PC-9 (cell line): ENCODE results near the gene TBC1D9B.

Experiments
- EZH2 ChIP-seq: fragments of 200-600 bp; sonication (generic); IDR thresholded peaks from 2 replicates; pipeline ENCODE4 v1.8.0; 2017; ENCODE audit warnings: antibody characterized with exemption, low read depth
- TF ChIP-seq, protein P1 (sequence below): fragments of 200-600 bp; sonication (generic); conservative IDR thresholded peaks from 2 replicates; pipeline ENCODE4 v1.6.1; 2017; ENCODE audit warnings: mixed run types, antibody characterized with exemption, mild to moderate bottlenecking, moderate library complexity

GRCh38 chr5:179872828-179873575 lies 34.7 kb downstream of the TBC1D9B start:
- TF ChIP-seq, protein P1, sequence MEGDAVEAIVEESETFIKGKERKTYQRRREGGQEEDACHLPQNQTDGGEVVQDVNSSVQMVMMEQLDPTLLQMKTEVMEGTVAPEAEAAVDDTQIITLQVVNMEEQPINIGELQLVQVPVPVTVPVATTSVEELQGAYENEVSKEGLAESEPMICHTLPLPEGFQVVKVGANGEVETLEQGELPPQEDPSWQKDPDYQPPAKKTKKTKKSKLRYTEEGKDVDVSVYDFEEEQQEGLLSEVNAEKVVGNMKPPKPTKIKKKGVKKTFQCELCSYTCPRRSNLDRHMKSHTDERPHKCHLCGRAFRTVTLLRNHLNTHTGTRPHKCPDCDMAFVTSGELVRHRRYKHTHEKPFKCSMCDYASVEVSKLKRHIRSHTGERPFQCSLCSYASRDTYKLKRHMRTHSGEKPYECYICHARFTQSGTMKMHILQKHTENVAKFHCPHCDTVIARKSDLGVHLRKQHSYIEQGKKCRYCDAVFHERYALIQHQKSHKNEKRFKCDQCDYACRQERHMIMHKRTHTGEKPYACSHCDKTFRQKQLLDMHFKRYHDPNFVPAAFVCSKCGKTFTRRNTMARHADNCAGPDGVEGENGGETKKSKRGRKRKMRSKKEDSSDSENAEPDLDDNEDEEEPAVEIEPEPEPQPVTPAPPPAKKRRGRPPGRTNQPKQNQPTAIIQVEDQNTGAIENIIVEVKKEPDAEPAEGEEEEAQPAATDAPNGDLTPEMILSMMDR, result no peak
- no peak for TF ChIP-seq EZH2
